ENCODE measurements around the gene TLR9. TPM values are rescaled to one million over a fixed set of nuclear protein-coding genes. Genes with fewer than 3 reads are reported as not detected.

Gene TLR9
- total RNA-seq, 1 experiment from 2014 or later = not detected

DNA sequence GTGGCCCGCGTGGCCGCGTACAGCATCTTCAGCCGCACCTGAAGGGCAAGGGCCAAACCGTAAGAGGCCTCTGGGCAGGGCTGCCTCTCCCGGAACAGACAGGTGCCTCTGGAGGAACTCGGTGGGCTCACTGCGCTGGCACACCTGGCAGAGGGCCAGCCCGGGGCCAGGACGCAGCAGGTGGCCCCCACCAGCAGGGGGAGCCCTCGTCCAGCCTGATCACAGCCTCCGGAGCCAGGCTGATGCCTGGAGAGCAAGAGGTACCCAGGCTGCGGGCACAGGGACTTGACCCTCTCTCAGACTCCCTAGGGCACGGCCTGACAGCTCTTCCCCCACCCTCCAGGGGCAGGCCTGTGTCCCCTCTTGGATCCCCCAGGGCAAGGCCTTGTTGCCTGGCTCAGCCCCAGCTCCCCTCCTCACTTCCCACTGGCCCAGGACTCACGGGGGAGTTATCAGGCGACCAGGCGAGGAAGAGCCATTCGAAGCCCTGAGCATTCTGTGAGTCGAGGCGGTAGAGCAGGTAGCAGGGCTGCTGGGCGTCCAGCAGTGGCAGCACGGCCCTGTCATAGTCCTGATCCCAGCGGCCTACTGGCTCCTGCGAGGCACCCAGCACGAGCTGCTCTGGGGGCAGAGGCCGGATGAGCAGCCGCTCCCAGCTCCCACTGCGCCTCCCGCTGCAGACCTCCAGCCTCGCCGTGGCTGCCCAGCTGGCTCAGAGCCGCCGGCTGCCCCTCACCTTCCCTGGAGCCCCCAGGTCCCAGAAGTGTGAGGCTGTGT is 6.2 kb upstream of the TLR9 start:
- BruUV-seq (replicated peaks) = no TSS peak
- POLR2A ChIA-PET = no interaction called here
- TF ChIP-seq, protein P1, sequence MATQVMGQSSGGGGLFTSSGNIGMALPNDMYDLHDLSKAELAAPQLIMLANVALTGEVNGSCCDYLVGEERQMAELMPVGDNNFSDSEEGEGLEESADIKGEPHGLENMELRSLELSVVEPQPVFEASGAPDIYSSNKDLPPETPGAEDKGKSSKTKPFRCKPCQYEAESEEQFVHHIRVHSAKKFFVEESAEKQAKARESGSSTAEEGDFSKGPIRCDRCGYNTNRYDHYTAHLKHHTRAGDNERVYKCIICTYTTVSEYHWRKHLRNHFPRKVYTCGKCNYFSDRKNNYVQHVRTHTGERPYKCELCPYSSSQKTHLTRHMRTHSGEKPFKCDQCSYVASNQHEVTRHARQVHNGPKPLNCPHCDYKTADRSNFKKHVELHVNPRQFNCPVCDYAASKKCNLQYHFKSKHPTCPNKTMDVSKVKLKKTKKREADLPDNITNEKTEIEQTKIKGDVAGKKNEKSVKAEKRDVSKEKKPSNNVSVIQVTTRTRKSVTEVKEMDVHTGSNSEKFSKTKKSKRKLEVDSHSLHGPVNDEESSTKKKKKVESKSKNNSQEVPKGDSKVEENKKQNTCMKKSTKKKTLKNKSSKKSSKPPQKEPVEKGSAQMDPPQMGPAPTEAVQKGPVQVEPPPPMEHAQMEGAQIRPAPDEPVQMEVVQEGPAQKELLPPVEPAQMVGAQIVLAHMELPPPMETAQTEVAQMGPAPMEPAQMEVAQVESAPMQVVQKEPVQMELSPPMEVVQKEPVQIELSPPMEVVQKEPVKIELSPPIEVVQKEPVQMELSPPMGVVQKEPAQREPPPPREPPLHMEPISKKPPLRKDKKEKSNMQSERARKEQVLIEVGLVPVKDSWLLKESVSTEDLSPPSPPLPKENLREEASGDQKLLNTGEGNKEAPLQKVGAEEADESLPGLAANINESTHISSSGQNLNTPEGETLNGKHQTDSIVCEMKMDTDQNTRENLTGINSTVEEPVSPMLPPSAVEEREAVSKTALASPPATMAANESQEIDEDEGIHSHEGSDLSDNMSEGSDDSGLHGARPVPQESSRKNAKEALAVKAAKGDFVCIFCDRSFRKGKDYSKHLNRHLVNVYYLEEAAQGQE (IDR thresholded peaks at IDR 0.05; ENCODE audit: insufficient read depth in 1 of 2, low read depth in 2 of 2, low read length in 1 of 2) = no peak
- peak; percentile 91 for TF ChIP-seq CTCF (IDR thresholded peaks at IDR 0.05)
- peaks cover 5% of the 10 kb centered on the region for H3K4me1 ChIP-seq (ENCODE audit: control insufficient read depth, insufficient read depth, low read length)
- no peak for DNase-seq (ENCODE audit: low read depth, low spot score)
- peak; percentile 80 for ATAC-seq
- in situ Hi-C loops (cut with HindIII; ENCODE audit: low pct_unique_long_range_greater_than_20kb, low sequenced_read_pairs) = no loop called here
- intact Hi-C loops (cut with micrococcal nuclease; ENCODE audit: unreplicated experiment) = loop anchor here (10.0 kb wide), 1 partner anchor 103 kb away; no protein-coding TSS in a partner anchor
- CTCF ChIA-PET = interaction anchor here (0.6 to 1.4 kb wide), 5 partner anchors 9 to 180 kb away, joined by 3 to 4 read pairs (median 3); no protein-coding TSS in a partner anchor
- no peaks in the 10 kb centered on the region for H3K9me3 ChIP-seq (ENCODE audit: control insufficient read depth, insufficient read depth, low read depth, low read length)
- no peaks in the 10 kb centered on the region for H3K27me3 ChIP-seq (ENCODE audit: control insufficient read depth, insufficient read depth, low read length)
- H3K36me3 ChIP-seq (ENCODE audit: control insufficient read depth, insufficient read depth, low read length) = no peaks in the 10 kb centered on the region
- no peak overlapping the region for H3K27ac ChIP-seq (ENCODE audit: low read length)
- H3K4me3 ChIP-seq (ENCODE audit: low read depth in 2 of 2, low read length in 2 of 2) = no peak overlapping the region

- Histone ChIP-seq H3K4me1 (ENCODE audit: control insufficient read depth, insufficient read depth, low read length) (no peaks in the 10 kb centered on the region), H3K9me3 (ENCODE audit: control insufficient read depth, insufficient read depth, low read depth, low read length) (no peaks in the 10 kb centered on the region), H3K36me3 (ENCODE audit: control insufficient read depth, insufficient read depth, low read length) (no peaks in the 10 kb centered on the region), H3K4me3 (ENCODE audit: low read depth in 2 of 2, low read length in 2 of 2) (no peak overlapping the region), H3K27ac (ENCODE audit: low read length) (no peak overlapping the region), H3K27me3 (ENCODE audit: control insufficient read depth, insufficient read depth, low read length) (no peaks in the 10 kb centered on the region)
- BruUV-seq (replicated peaks) = no TSS peak
- ChIA-PET CTCF (interaction anchor here (0.6 to 1.4 kb wide), 3 partner anchors 8 to 18 kb away, joined by 3 read pairs; no protein-coding TSS in a partner anchor), POLR2A (no interaction called here)
- in situ Hi-C loops (cut with HindIII; ENCODE audit: low pct_unique_long_range_greater_than_20kb, low sequenced_read_pairs) = no loop called here
- no peak for DNase-seq (ENCODE audit: low read depth, low spot score)
- intact Hi-C loops (cut with micrococcal nuclease; ENCODE audit: unreplicated experiment) = loop anchor here (10.0 kb wide), 1 partner anchor 104 kb away; no protein-coding TSS in a partner anchor
- ATAC-seq = no peak; the same call in 1 of the 2 replicates
- TF ChIP-seq SIN3A (IDR thresholded peaks at IDR 0.05; ENCODE audit: borderline replicate concordance, insufficient read depth, low read depth, low read length) (no peak), POLR2AphosphoS5 (IDR thresholded peaks at IDR 0.05; ENCODE audit: low read depth, low read length) (no peak), TCF7L2 (IDR thresholded peaks at IDR 0.05; ENCODE audit: low read depth, low read length) (no peak), CTCF (IDR thresholded peaks at IDR 0.05) (no peak)
- TF ChIP-seq, protein P1 (IDR thresholded peaks at IDR 0.05; ENCODE audit: insufficient read depth in 1 of 2, low read depth in 2 of 2, low read length in 1 of 2) = no peak
Observed at GRCh38 chr3:52230889-52231499, 5.5 kb upstream of the TLR9 start.
